Right lobe of liver (tissue), 6 donors: ENCODE data around the gene SREBF2. TPM values are rescaled to one million over a fixed set of nuclear protein-coding genes. Genes with fewer than 3 reads are reported as not detected.

Experiments
- ATAC-seq, 4 donors: fragments of 200-7000 bp; cut with Tn5 transposase; one replicate each; pipeline ENCODE4 v1.9.1; 2020; ENCODE audit warnings: mild to moderate bottlenecking in 4 of 4, moderate library complexity in 4 of 4
- DNase-seq, 3 donors: peaks; one replicate each; pipeline ENCODE4 v3.0.0-alpha.2; 2020
- H3K27ac ChIP-seq, 3 donors: fragments of 200-600 bp; one replicate each; pipeline ENCODE4 v1.8.0; 2022
- H3K27me3 ChIP-seq, 2 donors: fragments of 200-600 bp; one replicate each; pipeline ENCODE4 v1.8.0; 2022
- H3K36me3 ChIP-seq, 4 donors: fragments of 200-600 bp; sonication (generic) in 1 of 4; one replicate each; pipeline versions ENCODE4 v1.5.1 to v1.8.0; 2017 to 2022; ENCODE audit warnings: control low read depth in 1 of 4
- H3K4me1 ChIP-seq, 4 donors: fragments of 200-600 bp; sonication (generic) in 1 of 4; one replicate each; pipeline versions ENCODE4 v1.5.1 to v1.8.0; 2017 to 2022; ENCODE audit warnings: control low read depth in 1 of 4
- H3K4me3 ChIP-seq, 3 donors: fragments of 200-600 bp; one replicate each; pipeline ENCODE4 v1.8.0; 2022
- H3K9me3 ChIP-seq, 4 donors: fragments of 200-600 bp; sonication (generic) in 1 of 4; one replicate each; pipeline versions ENCODE4 v1.5.1 to v1.8.0; 2017 to 2022; ENCODE audit warnings: control low read depth in 1 of 4
- CTCF ChIP-seq, 4 donors: fragments of 200-600 bp in 3 of 4; fragments of 450-650 bp in 1 of 4; IDR thresholded peaks; one replicate each; pipeline versions ENCODE4 v1.5.1 to v1.8.0; 2016 to 2022; ENCODE audit warnings: antibody characterized with exemption in 4 of 4, mild to moderate bottlenecking in 2 of 4
- POLR2A ChIP-seq: fragments of 450-650 bp; IDR thresholded peaks from one replicate; pipeline ENCODE4 v1.6.1; 2017; ENCODE audit warnings: antibody characterized with exemption, mild to moderate bottlenecking
- WGBS: methylation state at CpG from one replicate; pipeline ENCODE4 v1.1.6; 2018; ENCODE audit warnings: low coverage, low lambda C conversion rate; ENCODE audit not compliant: insufficient coverage; ENCODE audit errors: missing lambda C conversion rate; 5-methylcytosine and 5-hydroxymethylcytosine counted together
- intact Hi-C, 2 donors: fragments of 100-400 bp; cut with DNase I; formaldehyde crosslinking; loops; one replicate each; pipeline versions ENCODE4 v1.11.2 to v1.14.1; 2022
- total RNA-seq, 6 experiments: library from RNA; depleted of rRNA in 2 of 6; stranded (reverse); fragments of >200 nt in 2 of 6; fragmentation: NEBNext Ultra II Directional in 3 of 6; extraction: Animal tissue kit (Norgen Biotek cat#: 25700) in 3 of 6; gene quantifications; one replicate each; pipeline versions ENCODE4 v1.1.0 to v1.2.4, GENCODE V29; 2016 to 2023
- donor health status: DM: no; HTN: yes; CAD: no.
- donor health status: DM: no; HTN: no; CAD: no.
- donor health status: DM: no; HTN: no; CAD: no.
- donor health status: DM: no; HTN: yes; CAD: no.
- donor health status: DM: no; HTN: yes; CAD: no.

SREBF2 gene
- total RNA-seq, 6 experiments from 2014 or later: 26.7 to 63.4 (median 37.2) TPM

GRCh38 chr22:41910050-41911000, 77.4 kb downstream of the SREBF2 start:
- intact Hi-C loops: no loop called here
- WGBS: no CpG with 5 or more reads among the region's 112 CpGs
- Histone ChIP-seq H3K9me3 (no peaks in the 10 kb centered on the region), H3K4me3 (peak overlapping the region in 1 of 3 donors; percentile 7), H3K4me1 (peaks cover 0 to 19% (median 0%) of the 10 kb centered on the region in 4 donors), H3K27ac (no peak overlapping the region), H3K36me3 (peaks cover 0 to 12% (median 4%) of the 10 kb centered on the region in 4 donors), H3K27me3 (peaks cover 3 to 46% of the 10 kb centered on the region in 2 donors)
- ATAC-seq: peak; percentile 3 to 51 (median 14)
- no peak for TF ChIP-seq POLR2A
- TF ChIP-seq CTCF (IDR thresholded peaks at IDR 0.05): no peak
- no peak for DNase-seq

GRCh38 chr22:41911001-41911611, 78.2 kb downstream of the SREBF2 start:
- Histone ChIP-seq H3K27ac (no peak overlapping the region), H3K9me3 (no peaks in the 10 kb centered on the region), H3K36me3 (peaks cover 0 to 8% (median 2%) of the 10 kb centered on the region in 4 donors), H3K4me1 (peaks cover 0 to 19% (median 0%) of the 10 kb centered on the region in 4 donors), H3K4me3 (peak overlapping the region in 1 of 3 donors; percentile 7), H3K27me3 (peaks cover 7 to 50% of the 10 kb centered on the region in 2 donors)
- WGBS: 32% methylated on average over 9 of the region's 37 CpGs
- ATAC-seq (no peak), DNase-seq (no peak)
- intact Hi-C loops: no loop called here
- TF ChIP-seq POLR2A (no peak), CTCF (IDR thresholded peaks at IDR 0.05) (no peak)

GRCh38 chr22:41912338-41913039, 79.6 kb downstream of the SREBF2 start:
- WGBS: 34% methylated on average over 2 of the region's 9 CpGs
- Histone ChIP-seq H3K27me3 (peaks cover 7 to 50% of the 10 kb centered on the region in 2 donors), H3K9me3 (no peaks in the 10 kb centered on the region)

More at GRCh38 chr22:41912338-41913039, 79.6 kb downstream of the SREBF2 start:
- Histone ChIP-seq H3K4me3 (no peak overlapping the region), H3K36me3 (no peaks in the 10 kb centered on the region), H3K27ac (no peak overlapping the region), H3K4me1 (peaks cover 0 to 19% (median 0%) of the 10 kb centered on the region in 4 donors)
- ATAC-seq (no peak), DNase-seq (no peak)
- intact Hi-C loops: no loop called here
- no peak for TF ChIP-seq POLR2A
- TF ChIP-seq CTCF (IDR thresholded peaks at IDR 0.05): no peak
